HG02763 (cell line): Measurements from ENCODE around the gene SCD5.
"Not testable (repeated sequence)": the region's sequence is repeated elsewhere in the genome, so short reads cannot be mapped to it uniquely, and the experiment has no call there.

ENCODE experiments used
- ATAC-seq: cut with Tn5 transposase; IDR thresholded peaks from one replicate; pipeline ENCODE4 v1.9.1; 2021; ENCODE audit warnings: mild to moderate bottlenecking, moderate library complexity; ENCODE audit not compliant: unreplicated experiment

Gene SCD5

GRCh38 chr4:82798168-82799005 lies at the start of gene SCD5:
Gene SCD5 (minus strand): TSS chr4:82798796. CDS start chr4:82798537, 259 bp downstream.
- peak; percentile 69 for ATAC-seq

GRCh38 chr4:82842593-82842992 lies 44.0 kb upstream of the SCD5 start:
- ATAC-seq: no peak

- no peak for ATAC-seq
These were observed 41.0 kb upstream of the SCD5 start for GRCh38 chr4:82839624-82840023.

- ATAC-seq: no peak
These were observed 35.2 kb upstream of the SCD5 start for GRCh38 chr4:82833696-82834313.

- ATAC-seq: not testable (repeated sequence)
These were observed 34.5 kb upstream of the SCD5 start for GRCh38 chr4:82833060-82833459.

- no peak for ATAC-seq
These were observed 26.8 kb upstream of the SCD5 start for GRCh38 chr4:82825425-82825824.

GRCh38 chr4:82823062-82823461 lies 24.5 kb upstream of the SCD5 start:
- ATAC-seq: no peak

- no peak for ATAC-seq
These were observed 22.1 kb upstream of the SCD5 start for GRCh38 chr4:82820689-82821088.

- ATAC-seq: no peak
These were observed 20.4 kb upstream of the SCD5 start for GRCh38 chr4:82818664-82819662.

GRCh38 chr4:82816874-82817273 lies 18.3 kb upstream of the SCD5 start:
- ATAC-seq: not testable (repeated sequence)

GRCh38 chr4:82814034-82814433 lies 15.4 kb upstream of the SCD5 start:
- no peak for ATAC-seq

- no peak for ATAC-seq
These were observed 13.3 kb upstream of the SCD5 start for GRCh38 chr4:82811838-82812341.

- no peak for ATAC-seq
These were observed 12.8 kb upstream of the SCD5 start for GRCh38 chr4:82811392-82811791.

GRCh38 chr4:82810176-82810575 lies 11.6 kb upstream of the SCD5 start:
- ATAC-seq: no peak

- ATAC-seq: no peak
These were observed 11.0 kb upstream of the SCD5 start for GRCh38 chr4:82809619-82810018.

- ATAC-seq: no peak
These were observed 5.2 kb upstream of the SCD5 start for GRCh38 chr4:82803746-82804145.

GRCh38 chr4:82802911-82803310 lies 4.3 kb upstream of the SCD5 start:
- no peak for ATAC-seq

GRCh38 chr4:82801910-82802521 lies 3.4 kb upstream of the SCD5 start:
- ATAC-seq: no peak

- ATAC-seq: no peak
These were observed 648 bp upstream of the SCD5 start for GRCh38 chr4:82799006-82799881.
